ENCODE data around the gene DLG5. TPM values are rescaled to one million over a fixed set of nuclear protein-coding genes. Genes with fewer than 3 reads are reported as not detected.

Gene DLG5
- total and polyA plus RNA-seq, 2 donors (not counting 1 experiment from before 2014, with no cell fraction given): 0.51 to 0.54 TPM

- no peaks in the 10 kb centered on the region for H3K36me3 ChIP-seq (replicated peaks in 1 of 2; ENCODE audit: control extremely low read depth in 1 of 2, control insufficient read depth in 1 of 2, extremely low read depth in 1 of 2, insufficient read depth in 2 of 2, low read length in 1 of 2)
- no peak overlapping the region for H3K4me2 ChIP-seq (replicated peaks; ENCODE audit: low read depth, low read length, poor library complexity, severe bottlenecking)
- Mint-ChIP-seq H3K27me3 (no peaks in the 10 kb centered on the region), H3K4me1 (no peaks in the 10 kb centered on the region), H3K27ac (no peak overlapping the region), H3K9me3 (ENCODE audit: insufficient read depth) (no peaks in the 10 kb centered on the region), H3K4me3 (no peak overlapping the region)
- H3K4me3 ChIP-seq (ENCODE audit: control extremely low read depth in 1 of 5, extremely low read depth in 1 of 5, insufficient read depth in 1 of 5, low read depth in 2 of 5, low read length in 4 of 5): no peak overlapping the region
- H3K4me1 ChIP-seq (ENCODE audit: control insufficient read depth in 2 of 2, insufficient read depth in 2 of 2, low read length in 2 of 2): no peaks in the 10 kb centered on the region
- ChIA-PET POLR2A (no interaction called here), CTCF (interaction anchor here (0.7 kb wide), 1 partner anchor 235 kb away, joined by 3 read pairs; no protein-coding TSS in a partner anchor)
- H2AFZ ChIP-seq (ENCODE audit: insufficient read depth, low read depth, low read length, poor library complexity, severe bottlenecking): no peak overlapping the region
- no peaks in the 10 kb centered on the region for H3K79me2 ChIP-seq (ENCODE audit: control insufficient read depth, insufficient read depth, low read length)
- H3K27me3 ChIP-seq (replicated peaks in 1 of 4; ENCODE audit: control extremely low read depth in 1 of 4, control insufficient read depth in 3 of 4, insufficient read depth in 4 of 4, low read length in 3 of 4): no peaks in the 10 kb centered on the region
- ATAC-seq (ENCODE audit: low read depth) (no peak), DNase-seq (no peak)
- TF ChIP-seq EZH2 (IDR thresholded peaks at IDR 0.05; ENCODE audit: borderline replicate concordance, insufficient read depth, low read depth, low read length, poor library complexity, severe bottlenecking) (no peak), CTCF (IDR thresholded peaks at IDR 0.05) (no peak)
- no peaks in the 10 kb centered on the region for H4K20me1 ChIP-seq (ENCODE audit: control insufficient read depth, insufficient read depth, low read length, poor library complexity, severe bottlenecking)
- no peaks in the 10 kb centered on the region for H3K9me3 ChIP-seq (ENCODE audit: control extremely low read depth in 1 of 3, control insufficient read depth in 2 of 3, insufficient read depth in 1 of 3, low read length in 2 of 3)
- intact Hi-C loops (cut with micrococcal nuclease): no loop called here
- no peak overlapping the region for H3K27ac ChIP-seq (ENCODE audit: low read length in 2 of 2)
- no peak overlapping the region for H3K9ac ChIP-seq (ENCODE audit: low read length)
- no CpG with 5 or more reads among the region's 6 CpGs for WGBS (ENCODE audit: insufficient coverage)
These were observed 98.2 kb downstream of the DLG5 start for GRCh38 chr10:77828377-77828776.

- Histone ChIP-seq H4K20me1 (ENCODE audit: control insufficient read depth, insufficient read depth, low read length, poor library complexity, severe bottlenecking) (no peaks in the 10 kb centered on the region), H3K36me3 (replicated peaks in 1 of 2; ENCODE audit: control extremely low read depth in 1 of 2, control insufficient read depth in 1 of 2, extremely low read depth in 1 of 2, insufficient read depth in 2 of 2, low read length in 1 of 2) (no peaks in the 10 kb centered on the region), H3K4me1 (ENCODE audit: control insufficient read depth in 2 of 2, insufficient read depth in 2 of 2, low read length in 2 of 2) (no peaks in the 10 kb centered on the region), H3K27me3 (replicated peaks in 1 of 4; ENCODE audit: control extremely low read depth in 1 of 4, control insufficient read depth in 3 of 4, insufficient read depth in 4 of 4, low read length in 3 of 4) (no peaks in the 10 kb centered on the region), H3K9me3 (ENCODE audit: control extremely low read depth in 1 of 3, control insufficient read depth in 2 of 3, insufficient read depth in 1 of 3, low read length in 2 of 3) (no peaks in the 10 kb centered on the region), H3K4me2 (replicated peaks; ENCODE audit: low read depth, low read length, poor library complexity, severe bottlenecking) (no peak overlapping the region), H3K4me3 (ENCODE audit: control extremely low read depth in 1 of 5, extremely low read depth in 1 of 5, insufficient read depth in 1 of 5, low read depth in 2 of 5, low read length in 4 of 5) (no peak overlapping the region), H3K79me2 (ENCODE audit: control insufficient read depth, insufficient read depth, low read length) (no peaks in the 10 kb centered on the region), H2AFZ (ENCODE audit: insufficient read depth, low read depth, low read length, poor library complexity, severe bottlenecking) (no peak overlapping the region), H3K9ac (ENCODE audit: low read length) (no peak overlapping the region), H3K27ac (ENCODE audit: low read length in 2 of 2) (no peak overlapping the region)
- Mint-ChIP-seq H3K4me1 (no peaks in the 10 kb centered on the region), H3K27me3 (no peaks in the 10 kb centered on the region), H3K4me3 (no peak overlapping the region), H3K9me3 (ENCODE audit: insufficient read depth) (no peaks in the 10 kb centered on the region), H3K27ac (no peak overlapping the region)
- DNase-seq: no peak
- no peak for TF ChIP-seq CTCF (IDR thresholded peaks at IDR 0.05)
- TF ChIP-seq EZH2 (IDR thresholded peaks at IDR 0.05; ENCODE audit: borderline replicate concordance, insufficient read depth, low read depth, low read length, poor library complexity, severe bottlenecking): no peak
- ChIA-PET POLR2A (no interaction called here), CTCF (no interaction called here)
- ATAC-seq (ENCODE audit: low read depth): no peak
- WGBS (ENCODE audit: insufficient coverage): 85% methylated on average over 6 of the region's 9 CpGs
- intact Hi-C loops (cut with micrococcal nuclease): no loop called here
These were observed 99.2 kb downstream of the DLG5 start for GRCh38 chr10:77827366-77827765.
